HL-60/S4 treated with retinoic acid at 250 ng/mL for 4 days and 3 days (cell line): ENCODE measurements around the gene LSS.
"Not testable (repeated sequence)": the region's sequence is repeated elsewhere in the genome, so short reads cannot be mapped to it uniquely, and the experiment has no call there.

ENCODE experiments used
- in situ Hi-C: fragments of 300-500 bp; cut with MboI; formaldehyde crosslinking; loops from 2 replicates; pipeline ENCODE4 v1.7.0; 2022; ENCODE audit warnings: low sequenced_read_pairs

The LSS gene

GRCh38 chr21:46206163-46207005 lies 22.2 kb downstream of the LSS start:
- in situ Hi-C loops, result no loop called here

- in situ Hi-C loops, result no loop called here
These were observed 22.8 kb downstream of the LSS start for GRCh38 chr21:46205766-46206162.

GRCh38 chr21:46205166-46205565 lies 23.4 kb downstream of the LSS start:
- in situ Hi-C loops, result no loop called here

GRCh38 chr21:46203203-46203600 lies 25.4 kb downstream of the LSS start:
- in situ Hi-C loops, result no loop called here

- in situ Hi-C loops, result no loop called here
These were observed 25.9 kb downstream of the LSS start for GRCh38 chr21:46202592-46203202.

- in situ Hi-C loops, result not testable (repeated sequence)
These were observed 27.4 kb downstream of the LSS start for GRCh38 chr21:46200877-46201803.

- in situ Hi-C loops, result no loop called here
These were observed 28.9 kb downstream of the LSS start for GRCh38 chr21:46199436-46200373.

- in situ Hi-C loops, result no loop called here
These were observed 31.8 kb downstream of the LSS start for GRCh38 chr21:46196733-46197132.

GRCh38 chr21:46195595-46196195 lies 32.9 kb downstream of the LSS start:
- in situ Hi-C loops, result no loop called here

- in situ Hi-C loops, result no loop called here
These were observed 33.9 kb downstream of the LSS start for GRCh38 chr21:46194374-46195334.

GRCh38 chr21:46193829-46194373 lies 34.7 kb downstream of the LSS start:
- in situ Hi-C loops, result no loop called here

- in situ Hi-C loops, result no loop called here
These were observed 36.6 kb downstream of the LSS start for GRCh38 chr21:46191686-46192575.

- in situ Hi-C loops, result no loop called here
These were observed 37.3 kb downstream of the LSS start for GRCh38 chr21:46191257-46191685.

GRCh38 chr21:46190491-46191131 lies 38.0 kb downstream of the LSS start:
- in situ Hi-C loops, result no loop called here

- in situ Hi-C loops, result no loop called here
These were observed 38.5 kb downstream of the LSS start for GRCh38 chr21:46189959-46190490.

- in situ Hi-C loops, result no loop called here
These were observed 39.2 kb downstream of the LSS start for GRCh38 chr21:46189213-46189958.
